ENCODE results near the gene FOXP1.
A peak's percentile ranks its signal among the peaks of the same experiment; 100 is the strongest.

Gene FOXP1

DNA sequence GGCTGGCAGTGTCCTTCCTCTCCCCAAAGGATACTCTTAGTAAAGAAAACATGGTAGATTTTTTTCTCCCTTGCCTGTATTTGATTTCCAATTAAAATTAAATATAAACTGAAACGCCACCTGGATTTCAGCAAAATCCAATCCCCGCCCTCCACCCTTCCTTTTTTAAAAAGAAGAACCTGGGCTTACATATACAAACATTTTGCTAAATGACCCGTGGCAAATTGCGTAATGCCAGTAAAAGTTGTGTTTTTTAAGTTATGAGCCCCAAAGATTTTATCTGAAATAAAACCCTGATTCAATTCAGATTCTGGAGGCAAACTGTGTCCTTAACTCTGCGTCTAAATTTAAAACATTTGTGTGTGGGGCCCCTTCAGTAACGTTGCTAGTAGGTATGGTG, 403.0 kb downstream of the FOXP1 start:
- no peak overlapping the region for H3K27ac ChIP-seq (ENCODE audit: low read depth, low read length)
- no peaks in the 10 kb centered on the region for H3K27me3 ChIP-seq (ENCODE audit: control insufficient read depth in 5 of 5, insufficient read depth in 4 of 5, low read length in 5 of 5)
- H3K9ac ChIP-seq (ENCODE audit: low read length in 5 of 5): peak overlapping the region in 1 of 5 donors; percentile 40
- H3K36me3 ChIP-seq (ENCODE audit: control insufficient read depth in 5 of 5, insufficient read depth in 5 of 5, low read length in 5 of 5): no peaks in the 10 kb centered on the region
- H3K4me3 ChIP-seq (ENCODE audit: low read depth in 1 of 5, low read length in 5 of 5): no peak overlapping the region
- peaks cover 0 to 6% (median 0%) of the 10 kb centered on the region in 5 donors for H3K4me1 ChIP-seq (ENCODE audit: control insufficient read depth in 5 of 5, insufficient read depth in 5 of 5, low read length in 5 of 5)
- no peaks in the 10 kb centered on the region for H3K9me3 ChIP-seq (ENCODE audit: control insufficient read depth in 5 of 5, low read length in 5 of 5)

- peaks cover 0 to 18% (median 12%) of the 10 kb centered on the region in 5 donors for H3K4me1 ChIP-seq (ENCODE audit: control insufficient read depth in 5 of 5, insufficient read depth in 5 of 5, low read length in 5 of 5)
- no peak overlapping the region for H3K4me3 ChIP-seq (ENCODE audit: low read depth in 1 of 5, low read length in 5 of 5)
- no peaks in the 10 kb centered on the region for H3K36me3 ChIP-seq (ENCODE audit: control insufficient read depth in 5 of 5, insufficient read depth in 5 of 5, low read length in 5 of 5)
- no peak overlapping the region for H3K9ac ChIP-seq (ENCODE audit: low read length in 5 of 5)
- H3K27ac ChIP-seq (ENCODE audit: low read depth, low read length): no peak overlapping the region
- H3K9me3 ChIP-seq (ENCODE audit: control insufficient read depth in 5 of 5, low read length in 5 of 5): no peaks in the 10 kb centered on the region
- no peaks in the 10 kb centered on the region for H3K27me3 ChIP-seq (ENCODE audit: control insufficient read depth in 5 of 5, insufficient read depth in 4 of 5, low read length in 5 of 5)
Measured at GRCh38 chr3:71177375-71177774, 406.2 kb downstream of the FOXP1 start.

- H3K9ac ChIP-seq (ENCODE audit: low read length in 5 of 5): no peak overlapping the region
- H3K4me1 ChIP-seq (ENCODE audit: control insufficient read depth in 5 of 5, insufficient read depth in 5 of 5, low read length in 5 of 5): peaks cover 0 to 18% (median 14%) of the 10 kb centered on the region in 5 donors
- H3K4me3 ChIP-seq (ENCODE audit: low read depth in 1 of 5, low read length in 5 of 5): no peak overlapping the region
- H3K27ac ChIP-seq (ENCODE audit: low read depth, low read length): no peak overlapping the region
- H3K9me3 ChIP-seq (ENCODE audit: control insufficient read depth in 5 of 5, low read length in 5 of 5): no peaks in the 10 kb centered on the region
- no peaks in the 10 kb centered on the region for H3K27me3 ChIP-seq (ENCODE audit: control insufficient read depth in 5 of 5, insufficient read depth in 4 of 5, low read length in 5 of 5)
- H3K36me3 ChIP-seq (ENCODE audit: control insufficient read depth in 5 of 5, insufficient read depth in 5 of 5, low read length in 5 of 5): no peaks in the 10 kb centered on the region
Measured at GRCh38 chr3:71176366-71176765, 407.2 kb downstream of the FOXP1 start.

DNA sequence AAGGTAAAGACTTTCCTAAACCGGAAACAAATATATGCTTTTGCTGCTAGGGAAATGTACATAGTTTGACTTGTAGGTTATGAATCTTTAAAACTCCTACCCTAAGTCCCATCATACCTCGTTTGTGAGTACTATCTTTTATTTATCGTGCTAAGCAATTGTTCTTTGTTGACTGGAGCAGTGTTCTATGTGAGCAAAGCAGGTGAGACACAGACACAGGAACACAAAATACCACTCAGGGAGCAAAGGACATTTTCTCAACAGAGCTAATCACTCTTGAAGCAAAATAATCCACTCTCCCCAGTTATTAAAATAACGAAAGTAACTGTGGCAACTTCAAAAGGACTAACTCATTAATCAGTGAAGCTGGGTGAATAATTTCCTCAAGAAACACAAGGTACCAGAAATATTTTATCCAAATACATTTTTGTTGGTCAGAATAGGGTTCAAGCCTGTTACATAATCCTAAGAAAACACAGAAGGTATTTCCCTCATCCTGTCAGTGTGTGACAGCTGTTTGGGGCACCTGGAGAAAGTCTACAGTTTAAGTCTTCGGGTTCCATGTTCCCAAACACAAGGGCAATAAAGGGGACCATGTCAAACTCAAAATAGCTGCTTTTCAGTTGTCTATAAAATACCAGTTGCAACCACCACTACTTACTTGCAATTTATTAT, 407.7 kb downstream of the FOXP1 start:
- Histone ChIP-seq H3K4me3 (ENCODE audit: low read depth in 1 of 5, low read length in 5 of 5) (no peak overlapping the region), H3K36me3 (ENCODE audit: control insufficient read depth in 5 of 5, insufficient read depth in 5 of 5, low read length in 5 of 5) (no peaks in the 10 kb centered on the region), H3K27me3 (ENCODE audit: control insufficient read depth in 5 of 5, insufficient read depth in 4 of 5, low read length in 5 of 5) (no peaks in the 10 kb centered on the region), H3K4me1 (ENCODE audit: control insufficient read depth in 5 of 5, insufficient read depth in 5 of 5, low read length in 5 of 5) (peaks cover 0 to 18% (median 14%) of the 10 kb centered on the region in 5 donors), H3K9me3 (ENCODE audit: control insufficient read depth in 5 of 5, low read length in 5 of 5) (no peaks in the 10 kb centered on the region), H3K27ac (ENCODE audit: low read depth, low read length) (no peak overlapping the region), H3K9ac (ENCODE audit: low read length in 5 of 5) (no peak overlapping the region)

GRCh38 chr3:71172951-71173350, 410.6 kb downstream of the FOXP1 start:
- H3K36me3 ChIP-seq (ENCODE audit: control insufficient read depth in 5 of 5, insufficient read depth in 5 of 5, low read length in 5 of 5): no peaks in the 10 kb centered on the region
- peak overlapping the region in 2 of 5 donors; percentile 21 to 68 for H3K9ac ChIP-seq (ENCODE audit: low read length in 5 of 5)
- no peaks in the 10 kb centered on the region for H3K27me3 ChIP-seq (ENCODE audit: control insufficient read depth in 5 of 5, insufficient read depth in 4 of 5, low read length in 5 of 5)
- H3K27ac ChIP-seq (ENCODE audit: low read depth, low read length): peak overlapping the region; percentile 89
- peaks cover 0 to 28% (median 14%) of the 10 kb centered on the region in 5 donors for H3K4me1 ChIP-seq (ENCODE audit: control insufficient read depth in 5 of 5, insufficient read depth in 5 of 5, low read length in 5 of 5)
- no peaks in the 10 kb centered on the region for H3K9me3 ChIP-seq (ENCODE audit: control insufficient read depth in 5 of 5, low read length in 5 of 5)
- peak overlapping the region in 1 of 5 donors; percentile 24 for H3K4me3 ChIP-seq (ENCODE audit: low read depth in 1 of 5, low read length in 5 of 5)

DNA sequence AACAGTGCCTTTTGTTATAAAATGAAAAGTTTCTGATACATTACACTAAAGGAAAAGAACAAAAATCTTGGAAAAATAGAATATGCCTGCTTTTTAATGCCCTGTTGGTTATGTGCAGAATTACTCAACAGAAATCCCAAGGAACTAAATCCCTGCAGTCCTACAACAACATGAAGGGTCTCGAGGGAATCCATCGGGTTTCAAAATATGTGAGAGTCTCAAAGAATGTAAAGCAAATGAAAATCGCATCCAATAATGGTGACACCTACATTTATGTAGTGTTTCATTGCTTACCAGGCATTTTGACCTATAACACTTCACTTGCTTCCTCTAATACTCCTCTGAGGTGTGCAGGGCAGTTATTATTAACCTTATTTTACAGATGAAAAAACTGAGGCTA, 411.3 kb downstream of the FOXP1 start:
- H3K36me3 ChIP-seq (ENCODE audit: control insufficient read depth in 5 of 5, insufficient read depth in 5 of 5, low read length in 5 of 5): no peaks in the 10 kb centered on the region
- no peaks in the 10 kb centered on the region for H3K27me3 ChIP-seq (ENCODE audit: control insufficient read depth in 5 of 5, insufficient read depth in 4 of 5, low read length in 5 of 5)
- no peaks in the 10 kb centered on the region for H3K9me3 ChIP-seq (ENCODE audit: control insufficient read depth in 5 of 5, low read length in 5 of 5)
- H3K4me3 ChIP-seq (ENCODE audit: low read depth in 1 of 5, low read length in 5 of 5): peak overlapping the region in 1 of 5 donors; percentile 24
- H3K4me1 ChIP-seq (ENCODE audit: control insufficient read depth in 5 of 5, insufficient read depth in 5 of 5, low read length in 5 of 5): peaks cover 0 to 28% (median 14%) of the 10 kb centered on the region in 5 donors
- H3K27ac ChIP-seq (ENCODE audit: low read depth, low read length): peak overlapping the region; percentile 89
- H3K9ac ChIP-seq (ENCODE audit: low read length in 5 of 5): peak overlapping the region in 2 of 5 donors; percentile 21 to 68

DNA sequence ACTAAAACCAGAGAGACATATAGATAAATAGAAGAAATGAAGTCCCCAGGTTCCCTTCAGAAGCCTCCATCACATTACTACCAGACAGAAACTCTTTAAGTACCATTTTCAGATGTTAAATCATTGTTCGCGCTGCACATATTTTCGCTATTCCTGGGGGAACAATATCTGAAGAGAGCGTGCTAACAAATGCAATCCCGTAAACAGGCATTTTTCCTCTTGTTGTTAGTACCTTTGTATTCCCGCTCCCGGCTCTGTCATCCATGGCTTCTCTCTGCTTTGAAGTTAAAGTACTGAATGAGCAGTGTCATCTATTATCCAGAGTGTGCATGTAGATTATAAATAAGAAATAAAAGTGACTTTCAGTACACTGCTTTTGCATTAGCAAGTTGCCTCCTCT, 412.3 kb downstream of the FOXP1 start:
- Histone ChIP-seq H3K27me3 (ENCODE audit: control insufficient read depth in 5 of 5, insufficient read depth in 4 of 5, low read length in 5 of 5) (no peaks in the 10 kb centered on the region), H3K4me1 (ENCODE audit: control insufficient read depth in 5 of 5, insufficient read depth in 5 of 5, low read length in 5 of 5) (peaks cover 0 to 28% (median 14%) of the 10 kb centered on the region in 5 donors), H3K36me3 (ENCODE audit: control insufficient read depth in 5 of 5, insufficient read depth in 5 of 5, low read length in 5 of 5) (no peaks in the 10 kb centered on the region), H3K9ac (ENCODE audit: low read length in 5 of 5) (no peak overlapping the region), H3K4me3 (ENCODE audit: low read depth in 1 of 5, low read length in 5 of 5) (no peak overlapping the region), H3K27ac (ENCODE audit: low read depth, low read length) (peak overlapping the region; percentile 89), H3K9me3 (ENCODE audit: control insufficient read depth in 5 of 5, low read length in 5 of 5) (no peaks in the 10 kb centered on the region)

DNA sequence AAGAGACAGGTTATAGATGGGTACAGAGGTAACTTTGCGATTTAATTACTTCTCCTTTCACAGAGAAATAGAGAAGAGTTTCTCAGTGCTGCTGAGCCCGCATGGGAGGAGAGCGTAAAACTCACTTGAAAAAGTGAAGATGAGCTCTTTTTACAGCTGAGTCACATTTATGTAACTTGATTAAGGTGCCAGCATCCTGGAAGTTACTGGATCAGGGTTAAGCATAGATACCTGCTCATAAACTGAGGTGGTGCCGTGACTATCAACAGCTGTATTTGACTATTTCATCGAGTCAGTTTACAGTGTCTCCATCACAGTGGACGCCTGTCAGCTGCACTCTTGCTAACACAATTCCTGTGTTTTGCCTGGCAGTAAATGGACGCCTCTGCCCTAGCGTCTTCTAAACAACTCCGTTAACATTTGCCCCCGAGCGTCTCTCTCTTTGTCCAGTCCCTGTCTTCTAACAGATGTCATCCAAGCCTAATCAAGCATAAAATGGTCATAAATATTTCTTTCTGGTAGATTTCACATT, 414.6 kb downstream of the FOXP1 start:
- H3K4me3 ChIP-seq (ENCODE audit: low read depth in 1 of 5, low read length in 5 of 5): no peak overlapping the region
- no peaks in the 10 kb centered on the region for H3K9me3 ChIP-seq (ENCODE audit: control insufficient read depth in 5 of 5, low read length in 5 of 5)
- H3K4me1 ChIP-seq (ENCODE audit: control insufficient read depth in 5 of 5, insufficient read depth in 5 of 5, low read length in 5 of 5): peaks cover 0 to 28% (median 14%) of the 10 kb centered on the region in 5 donors
- no peaks in the 10 kb centered on the region for H3K27me3 ChIP-seq (ENCODE audit: control insufficient read depth in 5 of 5, insufficient read depth in 4 of 5, low read length in 5 of 5)
- H3K27ac ChIP-seq (ENCODE audit: low read depth, low read length): peak overlapping the region; percentile 38
- H3K36me3 ChIP-seq (ENCODE audit: control insufficient read depth in 5 of 5, insufficient read depth in 5 of 5, low read length in 5 of 5): no peaks in the 10 kb centered on the region
- no peak overlapping the region for H3K9ac ChIP-seq (ENCODE audit: low read length in 5 of 5)

DNA sequence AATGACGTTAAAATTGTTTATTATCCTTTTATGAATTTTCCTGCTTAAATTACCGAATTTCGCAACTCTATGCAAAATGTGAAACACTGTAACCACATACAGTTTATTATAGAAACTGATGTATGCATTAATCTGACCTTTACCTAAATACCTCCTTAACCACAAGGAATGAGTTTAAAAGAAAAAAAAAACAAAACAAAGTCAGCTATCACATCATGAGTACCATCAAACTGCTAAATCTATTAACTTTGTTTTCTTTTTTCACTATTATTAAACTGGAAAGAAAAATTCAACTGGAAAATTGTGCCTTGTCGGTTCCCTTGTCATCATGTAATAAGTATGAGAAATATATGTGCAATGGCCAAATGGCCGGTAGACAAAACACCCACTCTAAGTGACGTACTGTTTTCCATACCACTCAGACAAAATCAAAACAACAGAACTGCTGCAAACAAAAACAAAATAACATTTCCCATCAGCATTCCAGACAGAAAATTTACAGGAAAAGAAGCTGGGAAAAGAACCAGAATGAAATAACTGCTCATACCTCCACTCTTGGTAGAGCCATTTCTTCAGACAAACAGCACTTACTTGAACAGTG, 415.3 kb downstream of the FOXP1 start:
- H3K4me1 ChIP-seq (ENCODE audit: control insufficient read depth in 5 of 5, insufficient read depth in 5 of 5, low read length in 5 of 5): peaks cover 0 to 21% (median 7%) of the 10 kb centered on the region in 5 donors
- H3K27me3 ChIP-seq (ENCODE audit: control insufficient read depth in 5 of 5, insufficient read depth in 4 of 5, low read length in 5 of 5): no peaks in the 10 kb centered on the region
- H3K36me3 ChIP-seq (ENCODE audit: control insufficient read depth in 5 of 5, insufficient read depth in 5 of 5, low read length in 5 of 5): no peaks in the 10 kb centered on the region
- H3K9me3 ChIP-seq (ENCODE audit: control insufficient read depth in 5 of 5, low read length in 5 of 5): no peaks in the 10 kb centered on the region
- H3K9ac ChIP-seq (ENCODE audit: low read length in 5 of 5): no peak overlapping the region
- H3K27ac ChIP-seq (ENCODE audit: low read depth, low read length): peak overlapping the region; percentile 38
- H3K4me3 ChIP-seq (ENCODE audit: low read depth in 1 of 5, low read length in 5 of 5): no peak overlapping the region

All from subcutaneous abdominal adipose tissue (tissue), 5 donors.